Mucosa of gallbladder (tissue), 1 donor: ENCODE results near the gene PCDHGB4. TPM values are rescaled to one million over a fixed set of nuclear protein-coding genes. Genes with fewer than 3 reads are reported as not detected.
"Not testable (repeated sequence)": the region's sequence is repeated elsewhere in the genome, so short reads cannot be mapped to it uniquely, and the experiment has no call there.

Experiments used
- DNase-seq: peaks from one replicate; pipeline ENCODE4 v3.0.0-alpha.2; 2020; ENCODE audit warnings: low spot score
- total RNA-seq: library from RNA; stranded (reverse); gene quantifications from one replicate; pipeline ENCODE4 v1.2.1, GENCODE V29; 2021
- donor health status: DM: no; HTN: no; CAD: no.

The PCDHGB4 gene
- 5.2 TPM for total RNA-seq

DNA sequence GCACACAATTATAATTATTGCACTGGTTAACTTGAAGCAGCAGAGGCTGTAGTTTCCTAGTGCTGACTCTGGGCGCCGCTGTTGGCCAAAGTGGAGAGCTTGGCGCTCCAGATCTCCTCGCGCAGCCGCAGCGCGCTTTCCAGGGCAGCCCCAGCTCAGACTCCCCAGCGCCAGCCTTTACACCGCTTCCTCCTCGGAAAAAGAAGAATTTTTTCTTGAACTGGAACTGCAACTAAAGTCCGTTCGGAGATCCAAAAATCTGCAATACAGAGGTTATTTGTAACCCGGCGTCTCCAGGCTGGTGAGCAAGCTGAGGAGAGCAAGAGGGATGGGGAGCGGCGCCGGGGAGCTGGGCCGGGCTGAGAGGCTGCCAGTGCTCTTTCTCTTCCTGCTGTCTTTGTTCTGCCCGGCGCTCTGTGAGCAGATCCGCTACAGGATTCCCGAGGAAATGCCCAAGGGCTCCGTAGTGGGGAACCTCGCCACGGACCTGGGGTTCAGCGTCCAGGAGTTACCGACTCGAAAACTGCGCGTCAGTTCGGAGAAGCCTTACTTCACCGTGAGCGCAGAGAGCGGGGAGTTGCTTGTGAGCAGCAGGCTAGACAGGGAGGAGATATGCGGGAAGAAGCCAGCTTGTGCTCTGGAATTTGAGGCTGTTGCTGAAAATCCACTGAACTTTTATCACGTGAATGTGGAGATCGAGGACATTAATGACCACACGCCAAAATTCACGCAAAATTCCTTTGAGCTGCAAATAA lies at the start of gene PCDHGB4:
Gene PCDHGB4 (plus strand): TSS at position 142 of the 755 bp plus-strand sequence. CDS start 187 bp downstream, at position 329.
- not testable (repeated sequence) for DNase-seq

DNA sequence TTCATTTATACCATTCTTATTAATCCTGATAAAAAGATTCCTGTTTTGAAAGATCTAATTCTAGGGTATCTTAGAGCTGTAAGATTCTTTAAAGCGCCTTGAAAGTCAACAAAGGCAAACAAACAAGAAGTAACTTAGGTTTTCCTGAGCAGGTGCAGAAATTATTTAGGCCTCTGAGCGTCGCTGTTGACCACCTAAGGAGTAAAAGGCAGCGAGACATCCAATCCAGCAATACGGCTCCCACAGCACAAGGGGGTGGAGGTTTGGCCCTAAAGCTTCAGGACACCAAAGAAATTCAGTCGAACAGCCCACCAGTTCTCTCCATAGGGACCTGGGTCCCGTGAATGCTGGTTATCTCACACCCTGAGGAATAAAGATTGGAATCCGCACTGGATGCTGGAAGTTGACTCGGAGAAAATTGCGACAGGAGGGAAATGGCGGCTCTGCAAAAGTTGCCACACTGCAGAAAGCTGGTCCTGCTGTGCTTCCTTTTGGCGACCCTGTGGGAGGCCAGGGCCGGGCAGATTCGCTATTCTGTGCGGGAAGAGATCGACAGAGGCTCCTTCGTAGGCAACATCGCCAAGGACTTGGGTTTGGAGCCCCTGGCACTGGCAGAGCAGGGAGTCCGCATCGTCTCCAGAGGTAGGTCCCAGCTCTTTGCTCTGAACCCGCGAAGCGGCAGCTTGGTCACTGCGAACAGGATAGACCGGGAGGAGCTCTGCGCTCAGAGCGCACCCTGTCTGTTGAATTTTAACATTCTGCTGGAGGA lies 48.8 kb upstream of the PCDHGB4 start, which contains the start of gene PCDHGA2:
Gene PCDHGA2 (plus strand): TSS at position 223 of the 769 bp plus-strand sequence.
- DNase-seq: no peak

DNA sequence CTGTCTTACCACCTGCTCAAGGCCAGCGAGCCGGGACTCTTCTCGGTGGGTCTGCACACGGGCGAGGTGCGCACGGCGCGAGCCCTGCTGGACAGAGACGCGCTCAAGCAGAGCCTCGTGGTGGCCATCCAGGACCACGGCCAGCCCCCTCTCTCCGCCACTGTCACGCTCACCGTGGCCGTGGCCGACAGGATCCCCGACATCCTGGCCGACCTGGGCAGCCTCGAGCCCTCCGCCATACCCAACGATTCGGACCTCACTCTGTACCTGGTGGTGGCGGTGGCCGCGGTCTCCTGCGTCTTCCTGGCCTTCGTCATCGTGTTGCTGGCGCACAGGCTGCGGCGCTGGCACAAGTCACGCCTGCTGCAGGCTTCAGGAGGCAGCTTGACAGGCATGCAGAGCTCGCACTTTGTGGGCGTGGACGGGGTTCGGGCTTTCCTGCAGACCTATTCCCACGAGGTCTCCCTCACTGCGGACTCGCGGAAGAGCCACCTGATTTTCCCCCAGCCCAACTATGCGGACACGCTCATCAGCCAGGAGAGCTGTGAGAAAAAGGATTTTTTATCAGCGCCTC lies 46.6 kb upstream of the PCDHGB4 start:
- not testable (repeated sequence) for DNase-seq

DNA sequence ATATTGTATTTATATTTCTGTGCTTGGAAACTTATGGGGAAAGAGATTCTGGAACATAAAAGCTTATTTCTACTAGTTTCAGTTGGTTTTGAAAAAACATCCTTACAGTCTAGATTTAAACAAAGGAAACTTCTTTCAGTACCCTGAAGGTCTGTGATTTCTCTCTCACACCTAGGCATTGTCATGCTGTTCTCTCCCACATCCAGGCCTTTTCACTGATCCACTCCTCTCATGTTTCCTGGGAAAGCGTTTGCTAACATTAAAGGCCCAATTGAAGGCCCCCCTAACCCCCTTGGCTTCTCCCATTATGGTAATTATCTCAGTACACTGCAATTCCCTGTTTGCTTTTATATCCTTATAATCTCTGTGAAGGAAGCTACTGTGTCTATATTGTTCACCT lies 44.7 kb upstream of the PCDHGB4 start:
- DNase-seq: no peak

DNA sequence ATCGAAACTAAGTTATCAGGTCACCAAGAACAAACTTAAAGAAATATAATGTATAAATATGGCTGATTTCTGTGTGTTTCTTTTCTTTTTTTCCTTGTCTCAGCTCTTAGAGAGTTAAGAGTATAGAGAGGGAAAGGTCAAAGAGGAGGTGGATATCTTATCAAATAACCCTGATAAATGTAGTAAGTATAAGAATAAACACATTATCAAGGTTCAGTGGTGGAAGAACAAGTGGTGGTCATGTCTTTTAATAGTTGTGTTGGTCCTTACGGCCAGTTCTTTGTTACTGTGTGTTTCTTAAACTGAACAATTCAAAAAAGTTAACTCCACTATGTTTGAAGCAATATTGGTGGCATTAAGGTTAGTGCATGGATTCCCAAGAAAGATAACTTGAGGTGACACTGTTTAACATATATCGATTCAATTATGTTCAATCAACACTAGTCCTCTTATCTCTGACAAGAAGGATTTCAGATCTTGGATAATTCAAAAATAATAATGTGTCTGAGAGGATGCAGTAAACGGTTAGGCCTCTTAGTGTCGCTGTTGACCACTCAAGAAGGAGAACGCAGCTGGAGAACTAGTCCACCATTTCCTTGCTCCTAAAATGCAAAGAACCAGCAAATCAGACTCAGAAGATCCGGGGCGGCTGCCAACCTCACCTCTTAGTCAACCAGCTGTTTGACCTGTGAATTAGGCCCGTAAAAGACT lies 44.1 kb upstream of the PCDHGB4 start, which contains the start of gene PCDHGA3:
Gene PCDHGA3 (plus strand): TSS at position 588 of the 711 bp plus-strand sequence. CDS start 205 bp downstream, outside the sequence.
- DNase-seq: no peak

DNA sequence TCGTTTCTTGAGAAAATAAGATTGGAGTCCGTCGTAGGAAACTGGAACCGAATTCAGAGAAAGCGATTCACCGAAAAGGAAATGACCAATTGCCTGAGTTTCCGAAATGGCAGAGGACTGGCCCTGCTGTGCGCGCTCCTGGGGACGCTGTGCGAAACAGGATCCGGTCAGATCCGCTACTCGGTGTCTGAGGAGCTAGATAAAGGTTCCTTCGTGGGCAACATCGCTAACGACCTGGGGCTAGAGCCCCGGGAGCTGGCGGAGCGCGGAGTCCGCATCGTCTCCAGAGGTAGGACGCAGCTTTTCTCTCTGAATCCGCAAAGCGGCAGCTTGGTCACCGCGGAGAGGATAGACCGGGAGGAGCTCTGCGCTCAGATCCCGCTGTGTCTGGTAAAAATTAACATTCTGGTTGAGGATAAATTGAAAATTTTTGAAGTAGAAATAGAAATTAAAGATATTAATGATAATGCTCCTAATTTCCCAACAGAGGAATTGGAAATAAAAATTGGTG lies 43.5 kb upstream of the PCDHGB4 start:
- DNase-seq: no peak

DNA sequence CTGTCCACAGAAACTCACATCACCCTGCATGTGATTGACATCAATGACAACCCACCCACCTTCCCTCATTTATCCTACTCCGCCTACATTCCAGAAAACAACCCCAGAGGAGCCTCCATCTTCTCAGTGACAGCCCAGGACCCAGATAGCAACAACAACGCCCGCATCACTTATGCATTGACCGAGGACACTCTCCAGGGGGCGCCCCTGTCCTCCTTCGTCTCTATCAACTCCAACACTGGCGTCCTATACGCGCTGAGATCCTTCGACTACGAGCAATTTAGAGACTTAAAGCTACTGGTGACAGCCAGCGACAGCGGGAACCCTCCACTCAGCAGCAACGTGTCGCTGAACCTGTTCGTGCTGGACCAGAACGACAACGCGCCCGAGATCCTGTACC lies 42.2 kb upstream of the PCDHGB4 start:
- no peak for DNase-seq

DNA sequence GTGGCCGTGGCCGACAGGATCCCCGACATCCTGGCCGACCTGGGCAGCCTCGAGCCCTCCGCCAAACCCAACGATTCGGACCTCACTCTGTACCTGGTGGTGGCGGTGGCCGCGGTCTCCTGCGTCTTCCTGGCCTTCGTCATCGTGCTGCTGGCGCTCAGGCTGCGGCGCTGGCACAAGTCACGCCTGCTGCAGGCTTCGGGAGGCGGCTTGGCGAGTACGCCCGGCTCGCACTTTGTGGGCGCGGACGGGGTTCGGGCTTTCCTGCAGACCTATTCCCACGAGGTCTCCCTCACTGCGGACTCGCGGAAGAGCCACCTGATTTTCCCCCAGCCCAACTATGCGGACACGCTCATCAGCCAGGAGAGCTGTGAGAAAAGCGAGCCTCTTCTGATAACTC lies 41.5 kb upstream of the PCDHGB4 start:
- not testable (repeated sequence) for DNase-seq

DNA sequence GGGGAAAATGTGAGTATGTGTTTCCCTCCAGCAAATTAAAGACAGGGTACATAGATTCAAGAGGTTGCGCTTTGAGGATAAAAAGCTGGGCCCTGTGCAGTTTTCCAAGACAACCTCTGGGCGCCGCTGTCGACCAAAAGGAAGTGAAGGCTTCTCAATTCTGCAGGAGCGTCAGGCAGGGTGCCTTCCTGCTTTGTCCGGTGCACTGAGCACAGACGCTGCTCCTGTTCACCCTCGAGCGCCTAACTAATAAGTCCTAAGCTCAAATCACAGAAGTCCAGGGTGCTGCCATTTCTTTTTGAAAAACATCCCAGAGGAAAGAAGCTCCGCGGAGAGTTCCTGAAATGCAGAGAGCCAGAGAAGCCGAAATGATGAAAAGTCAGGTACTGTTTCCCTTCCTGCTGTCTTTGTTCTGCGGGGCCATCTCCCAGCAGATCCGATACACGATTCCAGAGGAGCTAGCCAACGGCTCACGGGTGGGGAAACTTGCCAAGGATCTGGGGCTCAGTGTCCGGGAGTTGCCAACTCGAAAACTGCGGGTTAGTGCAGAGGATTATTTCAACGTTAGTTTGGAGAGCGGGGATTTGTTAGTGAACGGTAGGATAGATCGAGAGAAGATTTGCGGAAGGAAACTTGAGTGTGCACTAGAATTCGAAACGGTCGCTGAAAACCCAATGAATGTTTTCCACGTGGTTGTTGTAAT lies 37.4 kb upstream of the PCDHGB4 start, which contains the start of gene PCDHGB1:
Gene PCDHGB1 (plus strand): TSS at position 183 of the 703 bp plus-strand sequence. CDS start 162 bp downstream, at position 345.
- DNase-seq: no peak

DNA sequence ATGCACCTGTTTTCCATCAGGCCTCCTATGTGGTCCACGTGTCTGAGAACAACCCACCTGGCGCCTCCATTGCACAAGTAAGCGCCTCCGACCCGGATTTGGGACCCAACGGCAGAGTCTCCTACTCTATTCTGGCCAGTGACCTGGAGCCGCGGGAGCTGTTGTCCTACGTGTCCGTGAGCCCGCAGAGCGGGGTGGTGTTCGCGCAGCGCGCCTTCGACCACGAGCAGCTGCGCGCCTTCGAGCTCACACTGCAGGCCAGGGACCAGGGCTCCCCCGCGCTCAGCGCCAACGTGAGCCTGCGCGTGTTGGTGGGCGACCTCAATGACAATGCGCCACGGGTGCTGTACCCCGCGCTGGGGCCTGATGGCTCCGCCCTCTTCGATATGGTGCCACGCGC lies 35.9 kb upstream of the PCDHGB4 start:
- DNase-seq: no peak

DNA sequence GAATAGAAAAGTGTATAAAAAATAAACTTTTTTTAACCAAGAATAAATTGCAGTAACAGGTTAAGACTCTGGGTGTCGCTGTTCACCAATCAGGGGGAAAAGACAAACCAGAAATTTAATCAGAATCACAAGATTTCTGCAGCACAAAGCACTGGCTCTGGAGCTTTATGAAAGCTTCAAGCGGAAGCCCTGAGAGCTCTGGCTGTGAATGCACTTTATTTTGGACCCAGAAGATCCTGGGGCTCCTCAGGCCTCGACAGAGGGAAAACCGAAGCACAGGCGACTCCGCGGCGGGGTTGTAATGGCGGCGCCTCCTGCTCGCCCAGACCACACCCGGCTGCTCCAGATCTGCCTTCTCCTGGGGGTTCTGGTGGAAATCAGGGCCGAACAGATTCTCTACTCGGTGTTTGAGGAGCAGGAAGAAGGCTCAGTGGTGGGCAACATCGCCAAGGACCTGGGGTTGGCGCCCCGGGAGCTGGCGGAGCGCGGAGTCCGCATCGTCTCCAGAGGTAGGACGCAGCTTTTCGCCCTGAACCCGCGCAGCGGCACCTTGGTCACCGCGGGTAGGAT lies 32.5 kb upstream of the PCDHGB4 start, which contains the start of gene PCDHGA4:
Gene PCDHGA4 (plus strand): TSS at position 122 of the 570 bp plus-strand sequence. CDS start 87 bp downstream, at position 209.
- DNase-seq: no peak

DNA sequence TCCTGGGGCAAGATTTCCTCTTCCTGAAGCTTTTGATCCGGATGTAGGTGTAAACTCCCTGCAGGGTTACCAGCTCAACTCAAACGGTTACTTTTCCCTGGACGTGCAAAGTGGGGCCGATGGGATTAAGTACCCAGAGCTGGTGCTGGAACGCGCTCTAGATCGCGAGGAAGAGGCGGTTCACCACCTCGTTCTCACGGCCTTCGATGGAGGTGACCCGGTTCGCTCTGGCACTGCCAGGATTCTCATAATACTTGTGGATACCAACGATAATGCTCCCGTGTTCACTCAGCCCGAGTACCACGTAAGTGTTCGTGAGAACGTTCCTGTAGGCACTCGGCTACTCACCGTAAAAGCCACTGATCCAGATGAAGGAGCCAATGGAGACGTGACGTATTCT lies 31.9 kb upstream of the PCDHGB4 start:
- no peak for DNase-seq

DNA sequence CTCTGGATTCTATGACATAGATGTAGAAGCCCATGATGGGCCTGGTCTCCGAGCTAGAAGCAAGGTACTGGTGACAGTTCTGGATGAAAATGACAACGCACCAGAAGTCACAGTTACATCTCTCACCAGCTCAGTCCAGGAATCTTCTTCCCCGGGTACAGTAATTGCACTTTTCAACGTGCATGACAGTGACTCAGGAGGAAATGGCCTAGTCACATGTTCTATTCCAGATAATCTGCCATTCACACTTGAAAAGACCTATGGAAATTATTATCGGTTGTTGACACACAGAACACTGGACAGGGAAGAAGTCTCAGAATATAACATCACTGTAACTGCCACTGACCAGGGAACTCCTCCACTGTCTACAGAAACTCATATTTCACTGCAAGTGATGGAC lies 31.4 kb upstream of the PCDHGB4 start:
- no peak for DNase-seq

DNA sequence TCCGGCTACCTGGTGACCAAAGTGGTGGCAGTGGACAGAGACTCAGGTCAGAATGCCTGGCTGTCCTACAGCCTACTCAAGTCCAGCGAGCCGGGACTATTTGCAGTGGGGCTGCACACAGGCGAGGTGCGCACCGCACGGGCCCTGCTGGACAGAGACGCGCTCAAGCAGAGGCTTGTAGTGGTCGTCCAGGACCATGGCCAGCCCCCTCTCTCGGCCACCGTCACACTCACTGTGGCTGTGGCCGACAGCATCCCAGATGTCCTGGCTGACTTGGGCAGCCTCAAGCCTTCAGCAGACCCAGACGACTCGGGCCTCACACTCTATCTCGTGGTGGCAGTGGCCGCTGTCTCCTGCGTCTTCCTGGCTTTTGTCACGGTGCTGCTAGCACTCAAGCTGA lies 30.5 kb upstream of the PCDHGB4 start:
- no peak for DNase-seq

DNA sequence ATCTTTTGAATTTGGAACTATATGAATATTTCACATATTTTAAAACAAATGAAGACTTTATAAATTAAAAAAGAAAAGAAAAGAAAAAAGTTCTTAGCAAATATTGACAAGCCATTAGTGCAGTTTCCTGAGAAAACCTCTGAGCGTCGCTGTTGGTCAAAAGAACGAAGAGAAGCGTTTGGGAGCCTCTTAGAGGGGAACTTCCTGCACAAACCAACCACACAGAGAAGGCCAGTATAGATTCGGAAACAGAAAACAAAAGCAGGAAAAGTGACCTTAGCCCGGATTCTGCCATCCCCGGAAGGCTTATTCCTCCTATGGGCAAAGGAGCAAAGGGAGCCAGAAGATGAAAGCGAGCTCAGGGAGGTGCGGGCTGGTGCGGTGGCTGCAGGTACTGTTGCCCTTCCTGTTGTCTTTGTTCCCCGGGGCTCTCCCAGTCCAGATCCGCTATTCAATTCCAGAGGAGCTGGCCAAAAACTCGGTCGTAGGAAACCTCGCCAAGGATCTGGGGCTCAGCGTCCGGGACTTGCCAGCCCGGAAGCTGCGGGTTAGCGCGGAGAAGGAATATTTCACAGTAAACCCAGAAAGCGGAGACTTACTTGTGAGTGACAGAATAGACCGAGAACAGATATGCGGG lies 27.6 kb upstream of the PCDHGB4 start, which contains the start of gene PCDHGB2:
Gene PCDHGB2 (plus strand): TSS at position 205 of the 637 bp plus-strand sequence. CDS start 142 bp downstream, at position 347.
- no peak for DNase-seq

DNA sequence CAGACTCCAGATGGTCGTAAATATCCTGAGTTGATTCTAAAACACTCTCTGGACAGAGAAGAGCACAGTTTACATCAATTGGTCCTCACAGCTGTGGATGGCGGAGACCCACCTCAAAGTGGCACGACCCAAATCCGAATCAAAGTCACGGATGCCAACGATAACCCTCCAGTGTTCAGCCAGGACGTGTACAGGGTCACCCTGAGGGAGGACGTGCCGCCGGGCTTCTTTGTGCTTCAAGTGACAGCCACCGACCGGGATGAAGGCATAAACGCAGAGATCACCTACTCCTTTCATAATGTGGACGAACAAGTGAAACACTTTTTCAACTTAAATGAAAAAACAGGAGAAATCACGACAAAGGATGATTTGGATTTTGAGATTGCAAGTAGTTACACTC lies 26.8 kb upstream of the PCDHGB4 start:
- no peak for DNase-seq

DNA sequence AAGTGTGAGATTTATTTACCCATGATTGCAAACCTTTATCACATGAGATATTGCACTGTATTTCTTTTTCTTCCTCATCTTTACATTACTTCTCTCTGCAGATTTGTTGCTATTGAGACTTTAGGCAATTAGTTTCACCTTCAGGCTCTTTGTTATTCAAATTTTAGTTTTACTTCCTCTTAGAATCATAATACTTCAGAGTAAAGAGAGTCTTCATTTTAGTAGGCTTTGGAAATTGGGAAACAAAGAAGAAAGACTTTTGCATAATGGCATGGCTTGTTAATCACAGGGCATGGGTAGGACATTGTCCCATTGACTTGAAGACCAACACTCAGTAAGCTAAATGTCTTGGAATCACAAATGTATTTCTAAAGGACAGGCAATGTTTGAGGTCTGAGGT lies 24.8 kb upstream of the PCDHGB4 start:
- DNase-seq: no peak

DNA sequence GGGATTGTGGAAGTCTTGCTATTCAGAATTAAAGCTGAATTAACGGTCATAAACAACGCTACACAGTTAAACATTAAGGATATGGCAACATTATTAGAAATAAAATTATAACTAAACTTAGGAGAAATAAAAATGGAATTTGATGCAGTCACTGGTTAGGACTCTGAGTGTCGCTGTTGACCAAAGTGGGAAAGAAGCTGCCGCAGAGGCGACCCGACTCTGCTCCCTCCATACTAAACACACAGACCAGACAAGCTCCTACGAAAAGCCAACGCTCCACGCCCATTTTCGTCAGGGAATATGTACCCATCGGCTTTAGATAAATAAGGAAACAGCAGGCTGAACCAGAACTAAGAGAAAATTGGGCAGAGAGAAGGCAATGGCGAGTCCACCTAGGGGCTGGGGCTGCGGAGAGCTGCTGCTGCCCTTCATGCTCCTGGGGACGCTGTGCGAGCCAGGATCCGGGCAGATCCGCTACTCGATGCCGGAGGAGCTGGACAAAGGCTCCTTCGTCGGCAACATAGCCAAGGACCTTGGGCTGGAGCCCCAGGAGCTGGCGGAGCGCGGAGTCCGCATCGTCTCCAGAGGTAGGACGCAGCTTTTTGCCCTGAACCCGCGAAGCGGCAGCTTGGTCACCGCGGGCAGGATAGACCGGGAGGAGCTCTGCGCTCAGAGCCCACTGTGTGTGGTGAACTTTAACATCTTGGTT lies 23.4 kb upstream of the PCDHGB4 start, which contains the start of gene PCDHGA5:
Gene PCDHGA5 (plus strand): TSS at position 211 of the 709 bp plus-strand sequence. CDS start 169 bp downstream, at position 380.
- no peak for DNase-seq
